Lower leg skin (tissue), 4 donors: ENCODE results near the gene ADH7. TPM values are rescaled to one million over a fixed set of nuclear protein-coding genes. Genes with fewer than 3 reads are reported as not detected.

Experiments used
- DNase-seq, 2 donors: peaks; one replicate each; pipeline ENCODE4 v3.0.0-alpha.2; 2019; ENCODE audit warnings: low spot score in 2 of 2
- H3K4me3 ChIP-seq: fragments of 200-600 bp; sonication (generic); 2 replicates; pipeline ENCODE4 v1.5.1; 2017; ENCODE audit warnings: mild to moderate bottlenecking, low read depth; ENCODE audit not compliant: poor library complexity, severe bottlenecking
- POLR2A ChIP-seq, 2 donors: fragments of 450-650 bp; IDR thresholded peaks; one replicate each; pipeline ENCODE4 v1.6.1; 2016 to 2017; ENCODE audit warnings: antibody characterized with exemption in 2 of 2, mild to moderate bottlenecking in 1 of 2, moderate library complexity in 1 of 2
- WGBS, 2 donors: methylation state at CpG; one replicate each; pipeline ENCODE4 v1.1.5; 2018; 5-methylcytosine and 5-hydroxymethylcytosine counted together
- intact Hi-C: fragments of 100-400 bp; cut with DNase I; formaldehyde crosslinking; loops from one replicate; pipeline ENCODE4 v1.15.0; 2023; ENCODE audit warnings: low total_unique reads
- total RNA-seq, 4 donors: library from RNA; depleted of rRNA; stranded (reverse); fragments of >200 nt; gene quantifications; one replicate each; pipeline ENCODE4 v1.1.0, GENCODE V29; 2016
- TF ChIP-seq, protein P1 (sequence below), 3 donors: fragments of 450-650 bp; IDR thresholded peaks; one replicate each; pipeline ENCODE4 v1.5.1; 2016; ENCODE audit warnings: antibody characterized with exemption in 3 of 3, mild to moderate bottlenecking in 3 of 3, moderate library complexity in 2 of 3

The ADH7 gene
- total RNA-seq, 4 donors from 2014 or later: 0.34 to 0.83 (median 0.52) TPM; not detected in 1

DNA sequence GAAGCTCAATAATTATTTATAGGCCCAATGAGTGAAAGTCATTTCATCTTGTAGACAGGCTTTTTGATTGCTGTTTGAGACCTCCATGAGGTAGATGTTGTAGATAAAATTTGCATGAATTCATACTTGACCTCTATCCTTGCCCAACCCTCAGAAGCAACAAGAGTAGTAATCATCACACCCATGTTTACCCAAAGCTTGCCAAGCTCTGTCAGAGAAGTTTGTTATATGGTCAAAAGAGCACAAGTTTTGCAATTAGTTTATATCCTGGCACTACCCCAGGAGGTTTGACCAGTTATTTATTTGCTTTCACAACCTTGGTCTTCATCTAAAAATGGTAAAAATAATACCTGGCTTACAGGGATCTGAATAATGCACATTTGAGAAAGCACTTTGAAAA lies 20.7 kb downstream of the ADH7 start:
- TF ChIP-seq, protein P1, sequence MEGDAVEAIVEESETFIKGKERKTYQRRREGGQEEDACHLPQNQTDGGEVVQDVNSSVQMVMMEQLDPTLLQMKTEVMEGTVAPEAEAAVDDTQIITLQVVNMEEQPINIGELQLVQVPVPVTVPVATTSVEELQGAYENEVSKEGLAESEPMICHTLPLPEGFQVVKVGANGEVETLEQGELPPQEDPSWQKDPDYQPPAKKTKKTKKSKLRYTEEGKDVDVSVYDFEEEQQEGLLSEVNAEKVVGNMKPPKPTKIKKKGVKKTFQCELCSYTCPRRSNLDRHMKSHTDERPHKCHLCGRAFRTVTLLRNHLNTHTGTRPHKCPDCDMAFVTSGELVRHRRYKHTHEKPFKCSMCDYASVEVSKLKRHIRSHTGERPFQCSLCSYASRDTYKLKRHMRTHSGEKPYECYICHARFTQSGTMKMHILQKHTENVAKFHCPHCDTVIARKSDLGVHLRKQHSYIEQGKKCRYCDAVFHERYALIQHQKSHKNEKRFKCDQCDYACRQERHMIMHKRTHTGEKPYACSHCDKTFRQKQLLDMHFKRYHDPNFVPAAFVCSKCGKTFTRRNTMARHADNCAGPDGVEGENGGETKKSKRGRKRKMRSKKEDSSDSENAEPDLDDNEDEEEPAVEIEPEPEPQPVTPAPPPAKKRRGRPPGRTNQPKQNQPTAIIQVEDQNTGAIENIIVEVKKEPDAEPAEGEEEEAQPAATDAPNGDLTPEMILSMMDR (IDR thresholded peaks at IDR 0.05): no peak
- no peak for TF ChIP-seq POLR2A (IDR thresholded peaks at IDR 0.05)
- intact Hi-C loops: no loop called here
- DNase-seq: no peak
- no peak overlapping the region for H3K4me3 ChIP-seq

DNA sequence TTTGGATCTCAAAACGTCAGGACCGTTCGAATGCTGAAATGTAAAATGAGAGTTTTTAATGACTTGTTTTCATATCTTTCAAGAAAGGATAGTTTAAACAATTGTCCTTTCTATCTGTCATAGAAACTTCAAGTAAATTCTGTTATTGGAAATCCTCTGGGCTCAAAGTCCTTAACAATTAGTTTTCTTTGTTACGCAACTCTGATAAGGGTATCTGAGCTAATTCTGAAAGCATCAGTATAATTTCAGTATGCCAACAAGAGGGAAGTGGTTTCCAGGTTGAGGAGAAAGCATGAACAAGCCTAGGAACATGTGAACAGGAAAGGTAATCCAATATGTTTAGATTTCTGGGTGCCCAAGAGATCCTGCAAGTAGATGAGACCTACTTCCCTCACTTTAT lies 22.0 kb downstream of the ADH7 start:
- intact Hi-C loops: no loop called here
- TF ChIP-seq POLR2A (IDR thresholded peaks at IDR 0.05): no peak
- TF ChIP-seq, protein P1 (IDR thresholded peaks at IDR 0.05): no peak
- WGBS, 2 donors: 88 to 92% methylated on average over 4 of the region's 4 CpGs
- no peak overlapping the region for H3K4me3 ChIP-seq
- DNase-seq: no peak

DNA sequence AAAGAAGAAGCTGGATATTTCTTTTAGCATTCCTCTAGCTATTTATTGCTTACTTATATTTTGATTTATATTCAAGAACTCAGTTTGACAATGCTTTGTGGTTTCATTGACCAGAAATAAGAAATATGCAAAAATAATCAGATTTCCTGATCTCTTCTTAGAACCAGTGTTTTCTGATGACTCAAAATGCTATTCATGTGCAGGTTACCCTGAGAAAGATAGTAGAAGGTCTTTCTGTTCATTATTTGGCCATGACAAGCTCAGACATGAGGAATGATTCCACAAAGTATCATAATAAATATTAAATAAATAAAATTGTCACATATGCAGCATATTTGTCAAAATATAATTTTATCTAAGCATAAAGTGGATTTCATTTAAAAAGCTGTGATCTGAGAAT lies 24.1 kb downstream of the ADH7 start:
- no peak overlapping the region for H3K4me3 ChIP-seq
- TF ChIP-seq, protein P1 (IDR thresholded peaks at IDR 0.05): no peak
- no peak for TF ChIP-seq POLR2A (IDR thresholded peaks at IDR 0.05)
- intact Hi-C loops: no loop called here
- DNase-seq: no peak

DNA sequence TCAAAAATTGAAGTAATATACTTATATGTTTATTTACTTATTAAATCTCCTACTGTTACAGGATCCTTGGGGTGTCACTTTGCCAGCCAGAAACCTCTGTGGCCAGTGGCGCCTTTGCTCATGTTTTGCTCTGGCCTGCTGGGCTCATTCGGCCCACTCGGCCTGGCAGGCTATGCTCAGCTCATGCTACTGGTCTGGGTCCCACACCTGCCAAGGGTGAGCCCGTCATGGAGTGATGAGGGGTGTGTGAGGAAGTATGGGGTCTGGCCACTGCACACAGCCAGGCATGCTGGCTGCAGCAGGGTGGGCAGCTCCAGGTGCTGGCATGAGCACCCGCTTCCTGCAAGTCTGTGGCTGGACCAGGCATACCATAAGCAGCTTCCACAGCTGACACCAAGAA lies 25.1 kb downstream of the ADH7 start:
- DNase-seq: no peak
- TF ChIP-seq, protein P1 (IDR thresholded peaks at IDR 0.05): no peak
- TF ChIP-seq POLR2A (IDR thresholded peaks at IDR 0.05): no peak
- WGBS, 2 donors: 92 to 96% methylated on average over 5 of the region's 5 CpGs
- intact Hi-C loops: no loop called here
- no peak overlapping the region for H3K4me3 ChIP-seq

DNA sequence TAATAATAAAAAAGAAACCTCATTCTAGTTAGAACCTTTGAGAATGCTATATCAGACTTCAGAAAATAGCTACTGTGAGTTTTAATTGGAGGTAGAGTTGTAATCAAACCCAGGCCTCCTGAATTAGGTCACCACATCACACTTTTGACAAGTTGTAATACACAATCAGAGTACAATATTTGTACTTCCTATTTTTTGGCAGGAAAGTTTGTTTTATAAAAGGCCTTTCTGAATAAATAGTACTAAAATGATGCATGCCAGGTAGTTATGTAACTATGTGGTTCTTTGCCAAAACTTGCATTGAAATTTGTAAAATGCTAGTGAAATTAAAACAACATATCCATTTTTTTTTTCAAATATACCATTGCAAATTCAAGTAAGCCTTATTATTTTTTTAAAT lies 26.8 kb downstream of the ADH7 start:
- intact Hi-C loops: loop anchor here (5.0 to 10.0 kb wide), 3 partner anchors 206 to 414 kb away; partner anchors contain the start of gene METAP1
- no peak for DNase-seq
- no peak overlapping the region for H3K4me3 ChIP-seq
- no peak for TF ChIP-seq POLR2A (IDR thresholded peaks at IDR 0.05)
- TF ChIP-seq, protein P1 (IDR thresholded peaks at IDR 0.05): no peak

DNA sequence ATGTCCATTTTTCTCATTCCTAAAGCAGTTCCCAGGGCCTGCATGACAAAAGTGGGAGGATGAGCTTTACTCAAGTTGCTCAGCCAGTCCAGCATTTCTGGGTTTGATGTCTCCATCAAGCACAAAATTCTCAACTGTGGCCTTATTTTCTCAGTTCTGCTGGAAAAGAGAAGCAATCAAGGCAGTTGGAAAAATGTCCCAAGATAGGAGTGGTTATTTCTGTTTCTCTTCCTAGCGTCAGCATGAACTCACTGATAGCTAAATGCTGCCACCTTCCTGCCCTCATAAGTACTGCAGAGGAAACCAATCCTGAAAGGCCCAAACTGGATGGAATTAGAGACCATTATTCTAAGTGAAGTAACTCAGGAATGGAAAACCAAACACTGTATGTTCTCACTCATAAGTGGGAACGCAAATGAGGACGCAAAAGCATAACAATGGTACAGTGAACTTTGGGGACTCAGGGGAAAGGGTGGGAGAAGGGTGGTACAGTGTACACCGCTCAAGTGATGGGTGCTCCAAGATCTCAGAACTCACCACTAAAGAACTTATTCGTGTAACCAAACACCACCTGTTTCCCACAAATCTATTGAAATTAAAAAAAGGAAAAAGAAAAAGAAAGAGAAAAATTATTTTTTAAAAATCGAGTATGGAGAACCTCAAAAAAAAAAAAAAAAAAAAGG lies 29.6 kb downstream of the ADH7 start:
- H3K4me3 ChIP-seq: no peak overlapping the region
- intact Hi-C loops: loop anchor here (5.0 to 10.0 kb wide), 3 partner anchors 203 to 411 kb away; partner anchors contain the start of gene METAP1
- TF ChIP-seq, protein P1 (IDR thresholded peaks at IDR 0.05): peak in 1 of 3 donors; percentile 93
- TF ChIP-seq POLR2A (IDR thresholded peaks at IDR 0.05): no peak
- DNase-seq: peak; percentile 80 to 87
- 41 to 42% methylated on average over 6 of the region's 6 CpGs for WGBS, 2 donors
